Activated CD4-positive, alpha-beta T cell treated with anti-CD3 and anti-CD28 coated beads for 4 hours (primary cell): Measurements from ENCODE around the gene CARS1.

Experiments used
- DNase-seq, 2 donors: peaks; one replicate each; pipeline ENCODE4 v3.0.0-alpha.2; 2020

CARS1 gene

GRCh38 chr11:2952290-2952689, 104.9 kb downstream of the CARS1 start:
- DNase-seq = no peak

GRCh38 chr11:2951231-2952110, 105.8 kb downstream of the CARS1 start:
- no peak for DNase-seq
